ENCODE results near the gene CUBN. TPM values are rescaled to one million over a fixed set of nuclear protein-coding genes. Genes with fewer than 3 reads are reported as not detected.

Gene CUBN
- total and polyA plus RNA-seq, 2 of the 13 experiments (the other 11 are each of a cell fraction or from before 2014, with no cell fraction given) = 0.27 to 0.32 TPM

DNA sequence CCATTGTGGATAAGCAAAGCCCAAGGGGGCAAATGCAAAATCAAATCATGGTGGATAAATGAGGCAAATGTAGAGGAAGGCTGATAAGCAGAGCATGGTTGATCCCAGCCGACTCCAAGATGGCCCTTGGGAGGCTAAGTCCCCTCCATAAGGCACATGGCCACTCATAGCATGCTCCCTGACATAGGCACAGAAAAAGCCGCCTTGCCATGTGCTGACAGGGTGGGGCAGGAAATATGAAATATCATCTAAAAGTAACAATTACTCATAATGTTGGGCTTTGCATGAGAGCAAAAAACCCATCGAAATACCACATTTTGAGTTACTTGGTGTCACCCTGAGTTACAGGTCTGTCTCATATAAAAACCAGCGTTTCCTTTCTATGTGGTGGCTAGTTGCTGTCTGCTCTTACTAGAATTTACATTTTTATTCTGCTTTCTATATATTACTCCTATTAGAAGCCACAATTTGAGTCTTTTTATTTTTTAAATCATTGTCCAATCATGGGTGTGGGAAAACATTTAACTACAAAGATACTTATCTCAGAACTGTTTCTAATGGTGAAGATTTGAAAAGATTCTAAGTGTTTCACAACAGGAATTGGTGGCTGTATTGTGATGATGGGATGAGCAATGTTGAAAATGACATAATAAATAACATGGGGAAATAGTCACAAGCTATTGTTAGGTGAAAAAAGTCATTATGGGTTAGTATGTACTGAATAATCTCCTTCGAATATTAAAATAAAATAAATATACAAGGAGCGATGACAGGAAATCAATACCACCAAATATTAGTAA lies 102.7 kb downstream of the CUBN start:
- POLR2A ChIA-PET = no interaction called here
- Histone ChIP-seq H3K9ac (ENCODE audit: insufficient read depth, low read depth, low read length) (no peak overlapping the region), H3K79me2 (ENCODE audit: insufficient read depth, low read length) (no peaks in the 10 kb centered on the region), H2AFZ (ENCODE audit: low read length) (no peak overlapping the region), H3K4me3 (replicated peaks in 1 of 3; ENCODE audit: insufficient read depth in 1 of 3, low read depth in 2 of 3, low read length in 3 of 3) (no peak overlapping the region), H3K4me1 (ENCODE audit: insufficient read depth, low read length) (no peaks in the 10 kb centered on the region), H3K27ac (ENCODE audit: extremely low read length, insufficient read depth, low read length) (no peak overlapping the region), H4K20me1 (ENCODE audit: insufficient read depth, low read length) (no peaks in the 10 kb centered on the region), H3K36me3 (replicated peaks in 1 of 2; ENCODE audit: control insufficient read depth in 1 of 2, insufficient read depth in 2 of 2, low read length in 2 of 2) (no peaks in the 10 kb centered on the region), H3K27me3 (ENCODE audit: control insufficient read depth in 1 of 2, insufficient read depth in 2 of 2, low read length in 2 of 2) (no peaks in the 10 kb centered on the region), H3K4me2 (ENCODE audit: low read depth, low read length) (no peak overlapping the region), H3K9me3 (ENCODE audit: low read length) (no peaks in the 10 kb centered on the region)
- in situ Hi-C loops (cut with HindIII; ENCODE audit: extremely low pct_ligation_motif_present, low pct_unique_long_range_greater_than_20kb) (no loop called here), intact Hi-C loops (cut with micrococcal nuclease; ENCODE audit: unreplicated experiment) (no loop called here)
- WGBS (ENCODE audit: low lambda C conversion rate) = 65% methylated on average over 6 of the region's 6 CpGs
- TF ChIP-seq SAP130 (CRISPR knock-in tag; IDR thresholded peaks at IDR 0.05; ENCODE audit: low read depth) = no peak
- TF ChIP-seq REPIN1 (CRISPR knock-in tag; IDR thresholded peaks at IDR 0.05; ENCODE audit: borderline replicate concordance, low read depth) = no peak
- no peak for TF ChIP-seq MIER3 (CRISPR knock-in tag; IDR thresholded peaks at IDR 0.05; ENCODE audit: borderline replicate concordance)
- no peak for TF ChIP-seq ZBTB21 (CRISPR knock-in tag; IDR thresholded peaks at IDR 0.05)
- no peak for TF ChIP-seq GATA4 (IDR thresholded peaks at IDR 0.05; ENCODE audit: borderline replicate concordance, low read depth)
- no peak for TF ChIP-seq ISL2 (CRISPR knock-in tag; IDR thresholded peaks at IDR 0.05)
- no peak for TF ChIP-seq ZNF672 (CRISPR knock-in tag; IDR thresholded peaks at IDR 0.05)
- TF ChIP-seq ZNF644 (CRISPR knock-in tag; IDR thresholded peaks at IDR 0.05; ENCODE audit: low read depth) = no peak
- no peak for TF ChIP-seq TCF7L2 (IDR thresholded peaks at IDR 0.05; ENCODE audit: low read depth, low read length)
- TF ChIP-seq FOXJ3 (CRISPR knock-in tag; IDR thresholded peaks at IDR 0.05; ENCODE audit: borderline replicate concordance) = no peak
- no peak for TF ChIP-seq CBFB (CRISPR knock-in tag; IDR thresholded peaks at IDR 0.05)
- no peak for TF ChIP-seq POGZ (CRISPR knock-in tag; IDR thresholded peaks at IDR 0.05)
- no peak for TF ChIP-seq POLR2AphosphoS5 (IDR thresholded peaks at IDR 0.05; ENCODE audit: low read depth, low read length)
- TF ChIP-seq GLI4 (CRISPR knock-in tag; IDR thresholded peaks at IDR 0.05; ENCODE audit: borderline replicate concordance) = no peak
- TF ChIP-seq ZSCAN22 (CRISPR knock-in tag; IDR thresholded peaks at IDR 0.05) = no peak
- no peak for TF ChIP-seq NCOA1 (CRISPR knock-in tag; IDR thresholded peaks at IDR 0.05)
- TF ChIP-seq, protein P1, sequence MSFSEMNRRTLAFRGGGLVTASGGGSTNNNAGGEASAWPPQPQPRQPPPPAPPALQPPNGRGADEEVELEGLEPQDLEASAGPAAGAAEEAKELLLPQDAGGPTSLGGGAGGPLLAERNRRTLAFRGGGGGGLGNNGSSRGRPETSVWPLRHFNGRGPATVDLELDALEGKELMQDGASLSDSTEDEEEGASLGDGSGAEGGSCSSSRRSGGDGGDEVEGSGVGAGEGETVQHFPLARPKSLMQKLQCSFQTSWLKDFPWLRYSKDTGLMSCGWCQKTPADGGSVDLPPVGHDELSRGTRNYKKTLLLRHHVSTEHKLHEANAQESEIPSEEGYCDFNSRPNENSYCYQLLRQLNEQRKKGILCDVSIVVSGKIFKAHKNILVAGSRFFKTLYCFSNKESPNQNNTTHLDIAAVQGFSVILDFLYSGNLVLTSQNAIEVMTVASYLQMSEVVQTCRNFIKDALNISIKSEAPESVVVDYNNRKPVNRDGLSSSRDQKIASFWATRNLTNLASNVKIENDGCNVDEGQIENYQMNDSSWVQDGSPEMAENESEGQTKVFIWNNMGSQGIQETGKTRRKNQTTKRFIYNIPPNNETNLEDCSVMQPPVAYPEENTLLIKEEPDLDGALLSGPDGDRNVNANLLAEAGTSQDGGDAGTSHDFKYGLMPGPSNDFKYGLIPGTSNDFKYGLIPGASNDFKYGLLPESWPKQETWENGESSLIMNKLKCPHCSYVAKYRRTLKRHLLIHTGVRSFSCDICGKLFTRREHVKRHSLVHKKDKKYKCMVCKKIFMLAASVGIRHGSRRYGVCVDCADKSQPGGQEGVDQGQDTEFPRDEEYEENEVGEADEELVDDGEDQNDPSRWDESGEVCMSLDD (CRISPR knock-in tag; IDR thresholded peaks at IDR 0.05; ENCODE audit: borderline replicate concordance) = no peak
- TF ChIP-seq SRSF1 (optimal IDR thresholded peaks at IDR 0.05; ENCODE audit: low read depth, low read length) = no peak
- FAIRE-seq = no peak
- no peak for DNase-seq (ENCODE audit: low spot score)
- CTCF ChIA-PET (ENCODE audit: low intra/inter-chr PET ratio, low total read pairs) = no interaction called here
- BruUV-seq (replicated peaks) = no TSS peak
- no peak for ATAC-seq
